ENCODE data around the gene RPS6KA2.

Gene RPS6KA2

DNA sequence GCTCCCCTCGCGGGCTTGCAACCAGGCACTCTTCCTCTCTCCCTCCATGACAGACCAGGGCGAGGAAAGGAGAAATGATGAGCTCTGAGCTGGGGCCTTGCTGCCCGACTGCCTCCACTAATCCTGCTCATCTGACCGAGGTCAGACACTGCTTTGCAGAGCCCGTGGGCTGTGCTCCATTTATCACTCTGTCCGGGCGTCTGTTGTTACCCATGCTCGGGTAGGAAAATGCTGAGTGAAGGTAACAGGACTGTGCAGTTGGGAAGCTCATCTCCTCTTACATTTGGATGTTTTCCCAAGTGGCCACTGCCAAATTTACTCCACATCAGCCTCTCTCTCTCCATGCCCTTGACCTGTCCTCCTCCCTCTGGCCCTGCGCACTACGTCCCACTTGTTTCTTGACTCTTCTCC, 14.6 kb downstream of the RPS6KA2 start:
- no peak for DNase-seq

DNA sequence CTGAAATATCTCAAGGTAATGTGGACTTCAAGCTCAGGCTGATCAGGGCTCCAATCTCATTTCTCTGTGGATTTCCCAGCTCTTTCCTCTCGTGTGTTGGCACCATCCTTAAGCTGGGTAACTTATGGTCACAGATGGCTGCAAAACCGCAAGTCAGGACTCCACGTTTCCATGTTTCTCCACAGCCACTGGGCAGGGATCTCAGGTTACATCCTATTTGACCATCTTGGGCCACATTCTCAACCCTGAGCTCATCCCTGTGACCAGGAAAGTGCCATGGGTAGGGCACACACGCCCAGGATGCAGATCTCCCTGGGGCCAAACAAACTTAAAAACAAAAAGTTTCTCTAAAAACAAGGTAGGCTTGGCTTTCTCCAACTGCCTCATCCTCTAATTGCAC, 15.4 kb downstream of the RPS6KA2 start:
- no peak for DNase-seq

DNA sequence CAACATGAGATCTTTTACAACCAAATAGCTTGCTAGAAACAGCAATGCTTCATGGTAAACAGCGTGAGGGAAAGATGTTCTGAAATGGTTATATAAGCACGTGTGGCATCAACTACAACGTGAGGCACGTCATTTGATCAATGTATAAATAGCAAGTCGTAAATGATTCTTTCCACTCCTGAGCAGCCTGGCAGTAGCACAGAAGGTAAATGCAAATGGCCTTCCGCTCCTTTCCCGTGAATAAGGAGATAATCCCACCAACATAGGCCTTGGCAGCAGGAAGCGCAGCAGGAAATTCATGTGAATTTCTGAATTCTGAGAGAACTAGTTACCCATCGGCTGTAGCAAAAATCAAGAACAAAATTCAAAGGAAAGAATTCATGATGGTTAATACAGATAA, 17.0 kb downstream of the RPS6KA2 start:
- no peak for DNase-seq

DNA sequence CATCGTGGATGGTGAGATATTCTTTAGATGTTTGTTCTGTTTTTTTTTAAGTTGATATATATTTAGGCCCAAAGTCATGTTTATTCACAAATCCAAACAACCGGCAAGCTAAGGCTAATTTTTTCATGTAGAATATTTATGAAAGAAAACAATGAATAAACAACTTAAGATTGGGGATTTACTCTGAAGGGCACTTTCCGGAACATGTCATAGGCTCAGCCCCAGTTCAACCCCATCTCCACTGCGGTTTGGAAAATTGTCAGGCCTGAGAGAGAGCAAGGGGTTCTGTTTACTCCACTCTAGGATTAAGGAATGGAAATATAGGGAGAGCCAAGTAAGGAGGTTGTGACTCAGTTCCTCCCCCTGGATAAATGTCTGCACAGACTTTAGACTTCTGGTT, 18.3 kb downstream of the RPS6KA2 start:
- DNase-seq: no peak

DNA sequence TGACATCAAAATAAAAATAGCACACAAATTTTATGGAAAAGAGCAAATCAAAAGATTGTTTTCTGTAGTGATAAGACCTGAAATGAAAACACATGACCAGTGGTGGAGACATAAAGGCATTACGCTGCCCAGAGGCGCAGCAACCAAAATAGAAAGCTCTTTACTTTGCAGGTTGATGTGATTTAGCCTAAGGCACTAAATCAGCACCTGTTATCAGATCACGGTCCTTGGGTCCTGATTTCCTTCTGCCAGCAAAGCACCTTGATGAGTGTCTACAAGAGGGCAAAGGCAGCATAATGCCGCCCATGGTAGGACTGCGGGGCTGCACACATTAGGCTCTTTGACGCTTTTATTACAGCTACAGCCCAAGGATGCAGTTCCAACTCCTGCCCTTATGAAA, 21.3 kb downstream of the RPS6KA2 start:
- DNase-seq: no peak

DNA sequence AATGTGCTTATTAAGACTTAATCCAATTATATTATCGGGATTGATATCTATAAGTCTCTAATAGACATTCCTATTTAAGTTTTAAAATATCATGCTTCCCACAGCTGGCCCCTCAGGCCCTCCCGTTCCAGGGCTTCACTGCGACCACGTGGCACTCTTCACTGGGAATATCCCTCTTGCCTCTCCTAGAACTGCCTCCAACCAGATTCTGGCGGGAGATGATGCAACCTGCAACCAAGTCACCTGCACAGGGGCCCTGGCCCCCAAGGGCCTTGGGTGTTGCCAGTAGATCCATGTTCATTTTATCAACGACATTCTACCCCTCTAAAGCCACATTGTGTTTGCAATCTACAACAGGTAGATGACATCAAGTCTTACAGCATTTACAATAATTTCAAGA, 22.1 kb downstream of the RPS6KA2 start:
- no peak for DNase-seq

DNA sequence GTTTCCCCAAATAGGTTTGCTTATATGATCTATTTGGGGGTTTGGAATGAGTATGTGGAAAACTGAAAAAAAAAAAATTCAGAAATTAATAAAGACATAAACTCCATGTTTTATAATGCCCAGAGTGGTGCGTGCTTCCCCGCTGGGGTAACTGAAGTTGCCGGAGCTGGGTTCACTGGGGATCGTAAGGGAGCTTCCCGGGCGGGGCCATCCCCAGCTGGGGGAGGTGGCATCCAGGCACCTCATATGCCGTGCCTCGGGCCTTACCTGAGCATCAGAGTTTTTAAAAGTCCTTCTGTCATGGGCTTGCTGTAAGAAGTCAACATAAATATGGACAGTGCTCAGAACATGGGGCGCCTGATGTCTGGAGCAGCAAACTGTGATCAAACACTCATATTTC, 22.7 kb downstream of the RPS6KA2 start:
- no peak for DNase-seq

DNA sequence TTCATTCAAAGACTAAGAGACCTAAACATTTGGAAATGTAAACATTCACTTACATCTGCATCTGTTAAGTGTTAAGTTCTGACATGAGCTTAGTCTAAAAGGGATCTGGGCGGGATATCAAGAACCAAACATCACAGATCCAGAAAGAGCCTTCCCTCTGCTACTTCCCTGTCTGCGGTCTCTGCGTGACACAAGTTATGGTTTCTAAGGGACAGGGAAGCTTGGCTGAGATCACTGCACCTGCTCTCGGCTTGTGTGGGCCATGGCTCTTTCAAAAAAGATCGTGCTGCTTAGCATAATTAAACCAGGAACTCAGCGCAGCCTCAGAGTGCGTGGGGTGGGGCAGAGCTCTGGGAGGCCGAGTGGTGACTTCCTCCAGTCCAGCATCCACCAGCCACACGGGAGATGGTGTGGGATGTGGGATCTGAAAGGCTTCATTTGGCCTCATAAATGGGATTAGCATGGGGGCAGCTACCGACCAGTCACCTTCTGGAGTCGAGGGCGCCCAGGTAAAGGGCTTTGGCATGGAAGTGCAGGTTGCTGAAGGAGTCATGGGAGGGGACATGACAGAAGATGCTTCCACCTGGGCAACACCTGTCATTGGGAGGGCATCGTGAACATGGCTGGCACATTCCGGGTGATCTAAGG, 23.9 kb downstream of the RPS6KA2 start:
- no peak for DNase-seq

DNA sequence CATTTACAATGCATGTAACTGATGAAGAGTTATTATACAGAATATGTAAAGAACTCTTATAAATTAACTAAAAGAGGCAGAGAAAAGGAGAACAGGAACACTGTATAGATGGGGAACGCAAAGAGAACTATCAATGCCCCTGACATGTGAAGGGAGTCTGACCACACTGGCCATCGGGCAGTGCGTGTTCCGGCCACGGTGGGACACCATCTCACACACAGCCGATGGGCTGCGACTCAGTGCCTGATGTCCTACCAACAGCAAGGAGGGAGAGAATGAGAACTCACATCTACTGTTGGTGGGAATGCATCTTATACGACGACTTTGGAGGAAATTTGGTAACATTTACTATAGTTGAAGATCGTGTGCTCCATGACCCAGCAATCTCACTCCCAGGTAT, 25.1 kb downstream of the RPS6KA2 start:
- DNase-seq: no peak

DNA sequence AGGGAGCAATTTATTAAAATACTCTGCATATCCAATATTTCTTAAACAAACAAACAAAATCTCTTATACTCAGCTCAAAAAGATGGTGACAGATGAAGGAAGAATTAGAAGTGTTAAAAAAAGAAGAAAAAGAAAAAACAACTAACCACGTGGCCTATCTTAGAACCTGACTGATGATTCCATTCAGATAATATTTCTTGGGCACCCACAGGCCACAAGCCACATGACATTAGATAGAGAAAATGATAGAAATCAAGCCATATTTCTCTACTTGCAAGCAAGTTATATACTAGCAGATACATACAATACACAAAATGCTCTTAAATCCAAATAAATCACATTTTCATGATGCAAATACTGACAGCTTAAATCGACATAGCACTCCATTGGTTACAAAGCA, 26.1 kb downstream of the RPS6KA2 start:
- DNase-seq: no peak

DNA sequence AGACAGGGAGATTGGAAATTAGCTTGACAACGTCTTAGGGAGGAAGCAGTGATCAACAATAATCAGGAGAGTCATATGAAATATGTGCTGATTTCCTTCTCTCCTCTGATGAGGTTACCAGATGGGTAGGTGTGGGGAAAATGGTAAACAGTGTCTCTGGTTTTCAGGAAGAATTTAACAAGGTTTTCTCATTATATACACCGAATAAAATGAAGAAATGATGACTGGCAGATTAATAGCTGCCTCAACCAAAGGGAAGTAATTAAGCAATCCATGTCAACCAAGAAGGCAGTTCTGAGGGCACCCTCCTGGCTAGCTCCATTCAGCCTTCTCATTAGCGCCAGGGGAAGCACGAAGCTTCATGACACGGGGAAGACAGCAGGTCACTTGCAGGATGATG, 27.8 kb downstream of the RPS6KA2 start:
- DNase-seq: no peak

DNA sequence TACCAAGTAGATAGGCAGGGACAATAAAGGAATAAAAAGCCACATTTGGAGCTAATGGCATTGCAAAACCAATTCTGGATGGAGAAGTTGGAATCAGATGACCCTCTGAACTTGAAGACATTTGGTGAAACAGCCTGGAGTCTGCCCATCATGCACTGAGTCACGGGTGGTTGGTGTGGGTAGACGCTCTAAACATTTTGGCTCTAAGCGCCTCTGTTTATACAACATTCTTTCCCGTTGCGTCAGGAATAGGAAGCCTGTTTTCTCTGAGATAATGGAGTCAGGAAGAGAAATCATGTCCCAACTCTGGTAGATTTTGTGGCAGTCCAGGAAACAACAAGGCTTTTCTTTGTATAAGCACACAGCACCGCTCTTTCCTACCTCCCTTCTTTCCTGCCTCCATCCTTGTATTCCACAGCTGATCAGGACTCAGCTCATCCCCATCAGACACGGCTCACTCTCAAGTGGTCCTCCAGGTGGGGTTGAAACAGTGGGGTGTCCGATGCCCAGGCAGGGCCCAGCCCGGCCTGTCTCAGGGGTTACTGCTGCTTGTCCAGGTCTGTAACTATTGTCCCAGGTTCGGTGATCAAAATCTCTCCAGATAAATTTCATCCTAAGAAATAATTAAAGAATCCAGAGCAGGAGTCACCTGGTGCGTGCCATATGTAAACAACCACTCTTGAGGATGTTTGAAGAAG, 28.5 kb downstream of the RPS6KA2 start:
- no peak for DNase-seq

DNA sequence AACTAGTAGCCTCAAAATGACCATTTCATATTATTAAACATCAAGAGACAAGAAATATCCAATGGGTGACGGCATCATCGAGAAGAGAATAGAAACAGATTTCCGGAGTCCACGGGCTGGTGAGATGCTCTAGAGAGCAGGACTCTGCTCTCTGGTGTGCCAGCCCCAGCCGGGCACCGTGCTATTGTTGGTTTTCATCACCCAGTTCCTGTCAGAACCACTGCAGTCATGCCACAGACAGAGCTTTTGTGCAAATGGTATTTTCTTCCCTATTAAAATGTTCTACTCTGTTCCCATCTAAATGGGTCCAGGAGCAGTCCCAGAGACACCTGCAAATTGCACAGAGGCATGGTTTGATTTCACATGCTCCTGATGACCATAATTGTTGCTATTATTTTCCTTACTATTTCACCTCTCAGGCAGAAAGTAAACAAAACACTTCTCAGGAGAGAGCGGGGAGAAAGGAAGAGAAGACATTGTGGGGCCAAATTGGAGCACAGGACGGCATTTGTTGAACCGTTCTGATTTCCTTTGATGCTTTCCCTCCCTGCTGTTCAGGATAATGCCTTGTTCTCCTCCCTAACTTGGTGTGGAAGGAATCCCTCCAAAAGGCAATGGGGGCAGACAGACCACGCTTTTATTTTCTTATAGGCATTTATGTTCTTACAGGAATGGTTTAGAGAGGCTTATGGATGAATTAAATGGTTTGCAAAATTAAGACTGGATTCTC, 29.2 kb downstream of the RPS6KA2 start:
- no peak for DNase-seq

DNA sequence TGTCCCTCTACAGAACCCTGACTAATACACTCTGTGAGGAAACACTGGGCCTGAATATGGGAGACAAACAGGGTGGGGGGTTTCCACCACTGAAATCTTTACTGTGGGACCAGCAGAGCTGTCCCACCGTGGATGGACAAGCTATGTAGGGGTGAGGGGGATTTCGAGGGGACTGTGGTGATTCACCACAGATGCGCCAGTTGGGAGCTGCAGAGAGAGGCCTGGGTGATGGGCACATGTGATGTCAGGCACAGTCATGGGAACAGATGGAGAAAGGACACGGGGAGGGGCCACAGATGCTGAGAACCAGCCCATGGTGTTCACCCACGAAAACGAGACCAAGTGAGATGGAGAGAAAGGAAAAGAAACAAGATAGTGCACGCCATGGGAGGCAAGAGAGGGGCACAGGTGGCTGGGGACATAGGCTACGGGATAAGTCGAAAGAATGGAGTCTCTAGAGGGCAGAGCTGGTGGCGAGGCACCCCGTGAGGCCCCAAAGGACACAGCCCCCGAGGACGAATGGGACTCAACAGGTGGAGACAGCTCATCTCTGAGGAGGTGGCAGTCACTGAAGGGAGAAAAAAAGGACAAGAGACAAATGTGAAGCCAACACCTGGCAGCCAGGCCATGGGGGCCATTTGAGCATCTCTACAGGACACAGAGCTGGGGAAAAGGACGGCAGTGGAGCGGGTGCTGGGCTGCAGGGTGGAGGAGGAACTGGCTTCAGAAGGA, 30.1 kb downstream of the RPS6KA2 start:
- DNase-seq: no peak

DNA sequence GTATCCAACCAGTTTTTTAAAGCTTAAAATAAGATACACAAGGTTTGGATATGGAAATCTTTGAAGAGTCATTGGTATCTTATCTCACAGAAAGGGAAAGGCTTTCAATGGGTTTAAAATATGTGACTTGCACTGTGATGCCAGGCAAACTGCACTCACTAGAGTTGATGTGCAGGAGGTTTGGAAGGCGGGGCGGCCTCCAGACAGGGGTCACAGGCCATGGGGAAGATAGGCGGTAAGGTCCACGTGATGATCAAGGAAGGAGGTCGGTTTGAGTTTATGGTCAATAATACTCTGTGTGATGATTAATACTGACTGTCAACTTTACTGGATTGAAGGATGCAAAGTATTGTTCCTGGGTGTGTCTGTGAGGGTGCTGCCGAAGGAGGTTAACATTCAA, 31.1 kb downstream of the RPS6KA2 start:
- no peak for DNase-seq

DNA sequence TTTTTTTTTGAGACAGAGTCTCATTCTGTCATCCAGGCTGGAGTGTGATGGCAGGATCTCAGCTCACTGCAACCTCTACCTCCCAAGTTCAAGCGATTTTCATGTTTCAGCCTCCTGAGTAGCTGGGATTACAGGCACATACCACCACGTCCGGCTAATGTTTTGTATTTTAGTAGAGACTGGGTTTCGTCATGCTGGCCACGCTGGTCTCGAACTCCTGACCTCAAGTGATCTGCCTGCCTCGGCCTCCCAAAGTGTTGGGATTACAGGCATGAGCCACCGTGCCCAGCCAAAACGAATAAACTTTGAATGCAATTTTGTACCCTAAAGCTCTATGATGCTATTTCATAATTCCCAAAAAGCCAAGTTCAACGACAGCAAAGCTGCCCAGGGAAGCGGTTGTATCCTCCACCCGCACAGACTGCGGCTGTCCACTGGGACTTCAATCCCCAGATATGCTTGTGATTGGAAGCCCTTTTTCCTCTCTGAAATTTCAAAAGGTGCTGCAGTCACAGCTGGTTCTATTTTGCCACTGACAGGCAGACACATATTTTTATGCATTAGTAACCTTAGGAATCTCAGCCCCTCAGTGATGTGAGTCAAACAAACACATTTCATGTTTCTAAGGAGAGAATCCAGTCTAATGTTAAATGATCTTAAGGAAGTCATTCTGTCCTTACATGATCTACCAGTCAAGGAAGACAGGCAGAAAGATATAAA, 31.8 kb downstream of the RPS6KA2 start:
- DNase-seq: no peak

DNA sequence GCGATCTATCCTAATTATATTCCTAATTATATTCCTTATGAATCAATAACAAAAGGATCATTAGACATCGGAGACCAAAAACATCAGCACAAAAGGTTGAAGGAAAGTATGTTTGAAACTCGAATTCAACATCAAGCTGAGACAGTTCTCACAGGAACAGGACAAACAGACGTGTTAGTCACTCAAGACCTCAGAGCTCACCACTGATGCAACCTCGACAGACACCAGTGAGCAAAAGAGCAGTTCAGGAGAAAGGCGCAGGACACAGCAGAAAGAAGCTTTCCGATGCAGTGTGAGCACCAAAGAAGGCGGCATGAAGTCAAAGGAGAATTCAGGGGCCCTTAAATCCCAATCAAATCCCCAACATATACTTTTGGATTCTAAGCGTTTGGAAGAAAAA, 34.2 kb downstream of the RPS6KA2 start:
- no peak for DNase-seq

DNA sequence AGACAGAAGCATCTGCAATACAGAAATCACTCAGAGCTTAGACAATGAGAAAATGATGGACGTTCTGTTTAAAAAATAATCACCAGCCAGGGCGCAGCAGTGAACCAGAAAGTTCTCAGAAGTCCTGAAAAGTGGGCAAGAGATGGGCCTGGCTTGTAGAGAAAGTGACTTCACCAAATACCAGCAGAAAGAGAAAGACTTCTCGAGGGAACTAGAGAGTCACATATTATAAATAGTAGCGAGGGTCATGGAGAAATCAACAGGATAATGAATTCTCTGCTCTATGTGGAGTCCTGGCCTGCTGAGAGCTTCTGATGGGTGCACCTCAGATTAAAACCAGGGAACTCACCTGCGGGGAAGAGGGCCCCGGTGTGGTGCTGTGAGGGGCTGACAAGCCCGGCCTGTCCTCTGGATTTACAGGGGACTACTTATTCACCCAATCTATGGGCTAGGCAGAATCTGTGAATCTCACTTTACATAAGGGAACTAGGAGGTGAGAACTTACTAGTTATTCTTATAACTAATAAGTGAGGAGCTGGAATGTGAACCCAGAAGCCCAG, 35.0 kb downstream of the RPS6KA2 start:
- DNase-seq: no peak

DNA sequence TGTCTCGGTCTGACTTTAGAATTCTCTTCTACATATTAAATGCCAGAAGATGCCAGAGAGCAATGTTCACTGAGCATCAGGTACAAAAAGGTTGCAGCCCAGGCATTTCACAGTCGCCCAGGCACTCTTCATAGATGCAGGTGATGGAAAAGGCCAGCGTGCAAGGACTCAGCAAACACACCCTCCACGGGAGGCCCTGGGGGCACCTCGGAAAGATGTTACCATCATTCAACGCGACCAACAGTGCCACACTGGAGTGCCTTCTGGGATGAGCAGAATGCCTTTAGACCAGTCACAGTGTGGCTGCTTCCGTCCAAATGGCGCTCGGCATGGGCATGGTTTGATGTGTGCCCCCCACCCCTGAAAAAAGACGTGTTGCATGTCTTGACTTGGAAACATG, 36.0 kb downstream of the RPS6KA2 start:
- DNase-seq: no peak

DNA sequence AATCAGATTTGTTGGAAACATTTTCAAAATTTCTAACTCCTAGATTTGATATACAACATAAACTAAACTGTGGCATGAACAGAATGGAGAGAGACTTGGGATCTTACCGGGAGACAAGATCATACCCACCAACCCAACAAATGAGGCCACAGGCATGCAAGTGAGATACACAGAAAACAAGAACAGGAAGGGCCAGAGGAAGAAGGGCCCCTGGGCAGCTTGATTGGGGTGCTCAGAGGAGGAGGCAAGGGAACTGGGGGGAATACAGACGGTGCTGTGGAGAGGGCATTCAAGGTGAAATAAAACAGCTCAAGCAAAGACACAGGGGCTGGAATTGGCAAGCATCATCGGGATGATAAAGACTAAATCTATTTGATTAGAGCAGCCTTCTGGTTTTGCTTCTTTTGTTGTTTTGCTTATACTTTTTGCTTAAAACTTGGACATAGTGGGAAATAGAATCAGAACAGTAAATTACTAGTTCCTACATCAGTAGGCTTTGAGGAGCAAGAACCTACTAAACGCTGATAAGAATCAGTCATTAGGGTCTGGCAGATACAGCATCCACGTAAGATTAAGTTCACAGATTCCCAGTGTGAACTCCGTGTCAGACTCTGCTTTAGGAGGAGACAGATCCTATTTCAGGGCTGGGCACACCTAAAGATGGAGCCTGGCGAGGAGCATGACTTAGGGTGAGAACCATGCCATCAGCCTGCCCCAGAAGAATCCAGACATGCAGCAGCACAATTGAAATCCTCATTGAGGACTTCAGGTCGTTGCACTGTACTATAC, 37.1 kb downstream of the RPS6KA2 start:
- DNase-seq: no peak

DNA sequence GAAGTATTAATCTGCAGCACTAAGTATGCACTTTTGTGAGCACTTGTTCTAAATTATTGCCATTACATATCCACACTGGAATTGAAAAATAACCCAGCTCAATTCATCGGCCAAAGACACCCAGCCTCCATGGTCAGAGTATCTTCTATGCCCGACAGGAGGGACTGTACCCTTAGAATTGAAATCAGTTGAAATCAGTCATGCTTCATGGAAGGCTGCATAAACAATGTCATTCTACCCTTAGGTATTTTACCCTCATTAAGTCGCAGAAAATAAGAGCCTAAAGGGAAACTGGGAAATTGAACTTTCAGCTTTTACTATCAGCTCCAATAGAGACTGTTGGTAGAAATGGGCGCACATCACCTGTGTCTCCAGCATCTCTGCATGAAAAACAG, 37.7 kb downstream of the RPS6KA2 start:
- DNase-seq: no peak
